Sigmoid colon (tissue), 7 donors: Measurements from ENCODE around the gene ERFL. TPM values are rescaled to one million over a fixed set of nuclear protein-coding genes. Genes with fewer than 3 reads are reported as not detected.
"Not testable (repeated sequence)": the region's sequence is repeated elsewhere in the genome, so short reads cannot be mapped to it uniquely, and the experiment has no call there.

ENCODE experiments used
- DNase-seq: peaks from one replicate; pipeline ENCODE4 v3.0.0-alpha.2; 2019
- H3K27ac ChIP-seq, 4 donors: fragments of 200-600 bp; sonication (generic); one replicate each; pipeline ENCODE4 v1.5.1; 2016 to 2019; ENCODE audit warnings: mild to moderate bottlenecking in 1 of 4
- H3K27me3 ChIP-seq, 3 donors: fragments of 200-600 bp; sonication (generic); one replicate each; pipeline ENCODE4 v1.5.1; 2019; ENCODE audit warnings: mild to moderate bottlenecking in 1 of 3
- H3K36me3 ChIP-seq, 4 donors: fragments of 200-600 bp; sonication (generic); one replicate each; pipeline ENCODE4 v1.5.1; 2016 to 2019
- H3K4me1 ChIP-seq, 4 donors: fragments of 200-600 bp; sonication (generic); one replicate each; pipeline ENCODE4 v1.5.1; 2017 to 2019
- H3K4me3 ChIP-seq, 4 donors: fragments of 200-600 bp; sonication (generic); one replicate each; pipeline ENCODE4 v1.5.1; 2017 to 2019; ENCODE audit warnings: mild to moderate bottlenecking in 2 of 4, moderate library complexity in 1 of 4
- H3K9me3 ChIP-seq, 4 donors: fragments of 200-600 bp in 3 of 4; sonication (generic) in 3 of 4; one replicate each; pipeline versions ENCODE4 v1.5.1 to v1.6.1; 2013 to 2019
- EP300 ChIP-seq, 4 donors: sonication (generic); formaldehyde crosslinking; IDR thresholded peaks; one replicate each; pipeline ENCODE4 v1.6.1; 2017; ENCODE audit warnings: antibody characterized with exemption in 4 of 4
- POLR2A ChIP-seq, 2 donors: fragments of 450-650 bp; IDR thresholded peaks; one replicate each; pipeline ENCODE4 v1.6.1; 2016; ENCODE audit warnings: antibody characterized with exemption in 2 of 2, mild to moderate bottlenecking in 2 of 2, moderate library complexity in 2 of 2
- POLR2AphosphoS5 ChIP-seq, 4 donors: sonication (generic); formaldehyde crosslinking; IDR thresholded peaks; one replicate each; pipeline ENCODE4 v1.6.1; 2017; ENCODE audit warnings: antibody characterized with exemption in 4 of 4
- WGBS, 2 donors: extraction: QIAGEN DNeasy Blood & Tissue Kit; methylation state at CpG; one replicate each; pipeline ENCODE4 v1.1.7; 2013; 5-methylcytosine and 5-hydroxymethylcytosine counted together
- intact Hi-C: fragments of 100-400 bp; cut with DNase I; formaldehyde crosslinking; loops from one replicate; pipeline ENCODE4 v1.15.1; 2023
- polyA plus RNA-seq, 3 donors: library from polyadenylated mRNA; stranded (reverse); fragments of 200-250 nt; gene quantifications; one replicate each; pipeline ENCODE4 v1.2.3, GENCODE V29; 2013
- total RNA-seq, 4 donors: library from RNA; depleted of rRNA; stranded (reverse); fragments of >200 nt; gene quantifications; one replicate each; pipeline ENCODE4 v1.1.0, GENCODE V29; 2016
- TF ChIP-seq, protein P1 (sequence below), 4 experiments: fragments of 450-650 bp in 3 of 4; fragments of 200-600 bp in 1 of 4; IDR thresholded peaks; one replicate each; pipeline ENCODE4 v1.5.1; 2016 to 2019; ENCODE audit warnings: antibody characterized with exemption in 4 of 4, mild to moderate bottlenecking in 3 of 4, moderate library complexity in 2 of 4
- donor health status: healthy with polysubstance abuse.
- donor health status: Bipolar disorder and iron deficiency.
- donor health status: healthy.

The ERFL gene
- total and polyA plus RNA-seq, 7 donors: 1.3 TPM; not detected in 6

DNA sequence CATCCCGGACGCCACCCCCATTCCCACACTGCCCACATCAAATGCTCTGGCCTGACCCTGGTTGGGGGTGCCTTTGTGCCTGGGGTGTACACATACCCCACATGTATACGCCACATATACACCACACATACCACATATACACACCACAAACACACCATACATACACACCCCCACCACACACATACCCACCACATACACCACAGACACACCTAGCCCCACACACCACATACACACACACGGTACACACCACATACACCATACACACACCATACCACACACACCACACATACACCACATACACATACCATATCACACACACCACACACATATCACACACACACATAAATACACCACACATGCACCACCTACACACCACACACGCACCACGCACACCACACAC lies 10.2 kb downstream of the ERFL start:
- Histone ChIP-seq H3K36me3 (no peaks in the 10 kb centered on the region), H3K4me1 (peaks cover 0 to 10% (median 6%) of the 10 kb centered on the region in 4 donors), H3K4me3 (no peak overlapping the region), H3K27ac (no peak overlapping the region), H3K27me3 (peaks cover 44 to 97% (median 91%) of the 10 kb centered on the region in 3 donors), H3K9me3 (no peaks in the 10 kb centered on the region)
- intact Hi-C loops: no loop called here
- 80 to 84% methylated on average over 6 of the region's 6 CpGs for WGBS, 2 donors
- no peak for TF ChIP-seq EP300 (IDR thresholded peaks at IDR 0.05)
- TF ChIP-seq, protein P1, sequence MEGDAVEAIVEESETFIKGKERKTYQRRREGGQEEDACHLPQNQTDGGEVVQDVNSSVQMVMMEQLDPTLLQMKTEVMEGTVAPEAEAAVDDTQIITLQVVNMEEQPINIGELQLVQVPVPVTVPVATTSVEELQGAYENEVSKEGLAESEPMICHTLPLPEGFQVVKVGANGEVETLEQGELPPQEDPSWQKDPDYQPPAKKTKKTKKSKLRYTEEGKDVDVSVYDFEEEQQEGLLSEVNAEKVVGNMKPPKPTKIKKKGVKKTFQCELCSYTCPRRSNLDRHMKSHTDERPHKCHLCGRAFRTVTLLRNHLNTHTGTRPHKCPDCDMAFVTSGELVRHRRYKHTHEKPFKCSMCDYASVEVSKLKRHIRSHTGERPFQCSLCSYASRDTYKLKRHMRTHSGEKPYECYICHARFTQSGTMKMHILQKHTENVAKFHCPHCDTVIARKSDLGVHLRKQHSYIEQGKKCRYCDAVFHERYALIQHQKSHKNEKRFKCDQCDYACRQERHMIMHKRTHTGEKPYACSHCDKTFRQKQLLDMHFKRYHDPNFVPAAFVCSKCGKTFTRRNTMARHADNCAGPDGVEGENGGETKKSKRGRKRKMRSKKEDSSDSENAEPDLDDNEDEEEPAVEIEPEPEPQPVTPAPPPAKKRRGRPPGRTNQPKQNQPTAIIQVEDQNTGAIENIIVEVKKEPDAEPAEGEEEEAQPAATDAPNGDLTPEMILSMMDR (IDR thresholded peaks at IDR 0.05): no peak
- no peak for TF ChIP-seq POLR2A (IDR thresholded peaks at IDR 0.05)
- no peak for TF ChIP-seq POLR2AphosphoS5 (IDR thresholded peaks at IDR 0.05)
- no peak for DNase-seq

DNA sequence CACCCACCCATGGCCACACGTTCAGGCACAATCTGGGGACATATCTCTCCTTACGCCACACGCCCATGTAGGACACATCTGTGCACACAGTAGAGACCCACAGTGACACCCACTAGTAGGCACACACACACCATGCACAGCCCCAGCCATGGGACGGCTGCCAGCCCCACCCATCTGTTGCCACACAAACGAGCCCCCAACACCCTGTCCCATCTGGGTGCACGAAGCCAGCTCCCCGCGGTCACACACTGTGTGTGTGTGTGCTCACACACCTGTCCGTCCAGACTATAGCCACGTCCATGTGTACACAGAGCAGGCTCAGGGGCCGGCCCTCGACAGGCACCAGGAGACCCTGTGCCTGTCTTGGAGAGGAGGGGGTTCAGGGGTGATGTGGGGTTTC lies 10.6 kb downstream of the ERFL start:
- H3K36me3 ChIP-seq: no peaks in the 10 kb centered on the region
- H3K9me3 ChIP-seq: no peaks in the 10 kb centered on the region
- H3K4me1 ChIP-seq: peaks cover 0 to 13% (median 7%) of the 10 kb centered on the region in 4 donors
- H3K27ac ChIP-seq: no peak overlapping the region
- intact Hi-C loops: no loop called here
- TF ChIP-seq, protein P1 (IDR thresholded peaks at IDR 0.05): no peak
- no peak for TF ChIP-seq POLR2A (IDR thresholded peaks at IDR 0.05)
- TF ChIP-seq EP300 (IDR thresholded peaks at IDR 0.05): no peak
- no peak for TF ChIP-seq POLR2AphosphoS5 (IDR thresholded peaks at IDR 0.05)
- no peak for DNase-seq
- WGBS, 2 donors: 59% methylated on average over 12 of the region's 12 CpGs
- H3K27me3 ChIP-seq: peaks cover 42 to 97% (median 91%) of the 10 kb centered on the region in 3 donors
- H3K4me3 ChIP-seq: no peak overlapping the region

DNA sequence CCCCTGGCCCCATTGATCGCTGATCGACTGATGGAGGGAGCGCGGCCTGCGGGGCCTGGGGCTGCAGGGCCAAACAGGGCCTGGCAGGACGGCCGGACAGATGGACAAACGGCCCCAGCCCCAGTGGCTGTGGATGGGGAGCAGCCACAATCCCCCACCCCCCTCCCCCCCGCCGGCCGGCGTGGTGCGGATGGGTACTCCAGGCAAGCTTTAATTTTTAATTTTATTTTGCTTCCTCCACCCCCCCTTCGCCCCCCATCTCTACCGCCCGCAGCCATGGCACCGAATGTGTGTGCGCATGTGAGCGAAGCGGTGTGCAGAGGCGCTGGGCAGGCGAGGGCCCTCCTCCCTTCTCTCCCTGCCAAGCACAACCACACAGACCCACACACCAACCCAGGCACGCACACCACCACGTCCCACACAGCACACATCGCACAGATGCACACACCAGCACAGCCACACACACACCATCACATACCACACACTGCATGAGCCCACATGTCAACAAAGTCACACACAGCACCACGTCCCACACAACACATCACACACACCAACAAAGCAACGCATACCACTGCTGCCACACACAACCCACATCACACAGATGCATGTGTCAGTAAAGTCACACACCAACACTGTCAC lies 12.4 kb downstream of the ERFL start:
- no peak overlapping the region for H3K27ac ChIP-seq
- H3K27me3 ChIP-seq: peaks cover 38 to 97% (median 85%) of the 10 kb centered on the region in 3 donors
- no peak overlapping the region for H3K4me3 ChIP-seq
- H3K4me1 ChIP-seq: peaks cover 0 to 13% (median 7%) of the 10 kb centered on the region in 4 donors
- H3K36me3 ChIP-seq: no peaks in the 10 kb centered on the region
- 32 to 59% methylated on average over 27 of the region's 27 CpGs for WGBS, 2 donors
- TF ChIP-seq, protein P1 (IDR thresholded peaks at IDR 0.05): no peak
- TF ChIP-seq EP300 (IDR thresholded peaks at IDR 0.05) (no peak), POLR2AphosphoS5 (IDR thresholded peaks at IDR 0.05) (no peak), POLR2A (IDR thresholded peaks at IDR 0.05) (no peak)
- DNase-seq: no peak
- intact Hi-C loops: no loop called here
- H3K9me3 ChIP-seq: no peaks in the 10 kb centered on the region

DNA sequence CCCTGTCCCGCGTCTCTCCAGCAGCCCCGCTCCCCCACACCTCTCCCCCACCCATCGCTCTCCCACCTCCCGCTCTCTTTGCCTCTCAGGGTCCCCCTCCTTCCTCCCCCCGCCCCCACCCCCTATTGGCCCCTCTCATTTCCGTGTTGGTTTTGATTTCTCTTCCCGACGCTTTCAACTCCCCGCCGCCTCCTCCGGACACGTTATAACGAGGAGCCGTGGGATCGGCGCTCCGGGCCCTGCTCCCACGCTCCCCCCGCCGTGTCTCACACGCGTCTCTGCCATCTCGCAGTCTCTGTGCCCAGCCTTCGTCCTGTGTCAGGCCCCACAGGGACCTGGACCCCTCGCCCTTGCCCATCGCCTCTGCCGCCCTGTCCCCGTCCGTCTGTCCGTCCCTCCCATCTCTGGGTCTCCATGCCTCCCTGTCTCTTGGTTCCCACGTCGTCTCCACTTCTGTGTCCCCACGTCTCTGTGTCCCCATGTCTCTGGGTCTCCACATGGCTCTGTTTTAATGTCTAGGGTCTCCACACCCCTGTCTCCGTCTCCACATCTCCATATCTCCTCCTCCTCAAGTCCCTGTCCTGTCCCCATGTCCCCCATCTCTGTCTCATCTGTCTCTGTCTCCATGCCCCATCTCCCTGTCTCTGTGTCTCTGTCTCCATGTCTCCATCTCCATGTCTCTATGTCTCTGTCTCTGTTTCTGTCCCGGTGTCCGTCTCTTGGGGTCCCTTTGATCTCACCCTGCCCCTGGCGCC lies 13.1 kb downstream of the ERFL start:
- Histone ChIP-seq H3K4me3 (no peak overlapping the region), H3K9me3 (no peaks in the 10 kb centered on the region), H3K36me3 (no peaks in the 10 kb centered on the region), H3K27me3 (peaks cover 36 to 92% (median 78%) of the 10 kb centered on the region in 3 donors), H3K4me1 (peaks cover 0 to 13% (median 7%) of the 10 kb centered on the region in 4 donors), H3K27ac (no peak overlapping the region)
- WGBS, 2 donors: 4 to 6% methylated on average over 38 of the region's 38 CpGs
- TF ChIP-seq POLR2A (IDR thresholded peaks at IDR 0.05): no peak
- TF ChIP-seq, protein P1 (IDR thresholded peaks at IDR 0.05): no peak
- TF ChIP-seq POLR2AphosphoS5 (IDR thresholded peaks at IDR 0.05): no peak
- no peak for TF ChIP-seq EP300 (IDR thresholded peaks at IDR 0.05)
- intact Hi-C loops: no loop called here
- no peak for DNase-seq

DNA sequence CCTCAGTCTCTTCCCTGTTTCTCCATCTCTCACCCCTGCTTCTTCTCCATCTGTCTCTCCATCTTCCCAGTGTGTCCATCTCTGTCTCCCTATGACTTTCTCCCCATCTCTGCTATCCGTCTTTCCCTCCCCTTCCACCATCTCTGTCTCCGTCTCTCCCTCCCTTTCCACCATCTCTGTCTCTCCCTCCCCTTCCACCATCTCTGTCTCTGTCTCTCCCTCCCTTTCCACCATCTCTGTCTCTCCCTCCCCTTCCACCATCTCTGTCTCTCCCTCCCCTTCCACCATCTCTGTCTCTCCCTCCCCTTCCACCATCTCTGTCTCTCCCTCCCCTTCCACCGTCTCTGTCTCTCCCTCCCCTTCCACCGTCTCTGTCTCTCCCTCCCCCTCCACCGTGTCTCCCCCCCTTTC lies 13.8 kb downstream of the ERFL start:
- peaks cover 36 to 84% (median 72%) of the 10 kb centered on the region in 3 donors for H3K27me3 ChIP-seq

More for the DNA sequence above, 13.8 kb downstream of the ERFL start:
- intact Hi-C loops, H3K27ac ChIP-seq, H3K9me3 ChIP-seq, DNase-seq, H3K4me3 ChIP-seq, H3K36me3 ChIP-seq: not testable (repeated sequence)
- H3K4me1 ChIP-seq: peaks cover 0 to 13% (median 7%) of the 10 kb centered on the region in 4 donors
- WGBS, 2 donors: 1 to 2% methylated on average over 5 of the region's 5 CpGs
